ENCODE data around the gene CLDN9. TPM values are rescaled to one million over a fixed set of nuclear protein-coding genes. Genes with fewer than 3 reads are reported as not detected.

CLDN9 gene
- total RNA-seq, 1 donor from 2014 or later: not detected

DNA sequence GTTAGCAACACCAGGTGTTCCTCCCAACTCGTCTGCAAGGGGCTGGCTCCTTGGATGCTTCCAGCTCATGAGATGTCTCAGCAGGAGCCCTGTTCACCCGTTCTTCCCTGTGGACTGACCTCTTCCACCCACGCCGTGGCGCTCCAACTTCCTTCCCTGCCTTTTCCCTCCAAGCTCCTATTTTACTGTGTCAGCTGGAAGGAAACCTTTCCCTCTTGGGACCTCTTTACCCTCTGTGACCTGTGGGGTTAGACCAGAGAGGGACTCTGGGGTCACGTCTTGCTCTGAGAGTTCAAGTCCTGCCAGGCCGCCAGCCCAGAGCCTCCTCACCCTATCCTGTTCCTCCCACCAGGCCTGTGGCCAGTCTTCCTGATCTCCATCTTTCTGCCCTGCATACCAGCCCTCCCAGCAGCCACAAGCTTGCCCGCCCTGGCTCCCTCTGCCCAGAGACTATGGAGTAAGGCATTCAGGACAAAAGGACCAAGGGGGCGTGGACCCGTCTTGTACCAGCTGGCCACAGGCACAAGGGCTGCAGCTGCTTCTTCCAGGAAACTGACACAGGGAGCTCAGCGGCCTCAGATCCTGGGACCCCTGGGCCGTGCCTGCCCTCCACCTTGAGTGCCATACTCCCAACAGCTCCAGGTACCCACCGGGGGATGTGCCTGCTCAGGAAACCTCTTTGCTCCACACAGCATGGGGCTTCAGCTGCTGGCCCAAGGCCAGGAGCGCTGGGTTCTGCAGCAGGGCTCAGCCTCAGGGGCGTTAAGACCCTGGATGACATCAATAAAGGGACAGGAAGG lies 40.5 kb upstream of the CLDN9 start:
- DNase-seq (ENCODE audit: extremely low spot score in 2 of 2): no peak
- H3K27ac ChIP-seq: no peak overlapping the region
- H3K27me3 ChIP-seq: peaks cover 8% of the 10 kb centered on the region
- peaks cover 25% of the 10 kb centered on the region for H3K4me1 ChIP-seq
- H3K36me3 ChIP-seq: no peaks in the 10 kb centered on the region
- intact Hi-C loops (cut with DNase I): no loop called here
- no peak overlapping the region for H3K4me3 ChIP-seq
- no peaks in the 10 kb centered on the region for H3K9me3 ChIP-seq
- no peak for TF ChIP-seq CTCF (IDR thresholded peaks at IDR 0.05)
- no peak for TF ChIP-seq POLR2AphosphoS5 (IDR thresholded peaks at IDR 0.05; ENCODE audit: insufficient read depth in 1 of 2, low read depth in 1 of 2)
- TF ChIP-seq POLR2A (IDR thresholded peaks at IDR 0.05): no peak

- H3K4me1 ChIP-seq: peaks cover 19% of the 10 kb centered on the region
- no peak overlapping the region for H3K4me3 ChIP-seq
- no peak overlapping the region for H3K27ac ChIP-seq
- intact Hi-C loops (cut with DNase I): no loop called here
- H3K9me3 ChIP-seq: no peaks in the 10 kb centered on the region
- no peak for DNase-seq (ENCODE audit: extremely low spot score in 2 of 2)
- TF ChIP-seq POLR2AphosphoS5 (IDR thresholded peaks at IDR 0.05; ENCODE audit: insufficient read depth in 1 of 2, low read depth in 1 of 2): no peak
- no peak for TF ChIP-seq CTCF (IDR thresholded peaks at IDR 0.05)
- no peak for TF ChIP-seq POLR2A (IDR thresholded peaks at IDR 0.05)
- no peaks in the 10 kb centered on the region for H3K36me3 ChIP-seq
- no peaks in the 10 kb centered on the region for H3K27me3 ChIP-seq
Observed at GRCh38 chr16:2973093-2973492, 39.6 kb upstream of the CLDN9 start.

- H3K27ac ChIP-seq: no peak overlapping the region
- peaks cover 12% of the 10 kb centered on the region for H3K4me1 ChIP-seq
- TF ChIP-seq POLR2A (IDR thresholded peaks at IDR 0.05) (no peak), POLR2AphosphoS5 (IDR thresholded peaks at IDR 0.05; ENCODE audit: insufficient read depth in 1 of 2, low read depth in 1 of 2) (no peak), CTCF (IDR thresholded peaks at IDR 0.05) (no peak)
- H3K4me3 ChIP-seq: no peak overlapping the region
- DNase-seq (ENCODE audit: extremely low spot score in 2 of 2): no peak
- H3K27me3 ChIP-seq: no peaks in the 10 kb centered on the region
- intact Hi-C loops (cut with DNase I): no loop called here
- H3K9me3 ChIP-seq: no peaks in the 10 kb centered on the region
- H3K36me3 ChIP-seq: no peaks in the 10 kb centered on the region
Observed at GRCh38 chr16:2973605-2974318, 39.0 kb upstream of the CLDN9 start.

DNA sequence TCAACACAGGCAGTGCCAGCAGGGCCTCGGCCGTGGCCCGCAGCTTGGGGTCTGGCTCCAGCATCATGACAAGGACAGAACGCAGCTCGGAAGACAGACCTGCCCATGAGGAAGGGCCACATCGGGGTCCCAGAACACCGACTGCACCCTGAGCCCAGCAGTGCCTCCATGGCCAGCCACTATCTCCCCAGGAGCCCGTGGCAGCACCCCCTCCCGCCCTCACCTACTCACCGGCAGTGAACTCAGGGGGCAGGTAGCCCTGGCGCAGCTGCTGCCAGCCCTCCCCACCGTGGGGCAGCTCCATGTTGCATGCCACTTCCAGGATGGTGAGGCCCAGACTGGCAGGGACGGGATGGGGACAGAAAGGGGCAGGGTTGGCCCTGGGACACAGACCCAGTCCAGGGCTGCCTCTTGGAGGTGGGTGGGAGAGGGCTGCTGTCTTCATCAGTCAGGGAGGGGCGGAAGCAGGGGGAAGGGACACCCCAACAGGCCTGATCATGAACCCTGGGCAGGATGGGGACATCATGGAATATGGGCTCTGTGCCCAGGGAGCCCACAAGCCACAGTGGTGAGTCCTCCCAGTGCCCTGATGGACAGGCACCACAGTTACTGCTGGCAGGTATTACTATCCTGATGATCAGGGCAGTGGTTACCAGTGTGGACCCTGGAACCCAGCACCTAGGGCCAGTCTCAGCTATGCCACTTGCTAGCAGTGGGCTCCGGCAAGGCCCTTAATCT lies 38.2 kb upstream of the CLDN9 start:
- intact Hi-C loops (cut with DNase I): no loop called here
- Histone ChIP-seq H3K27me3 (no peaks in the 10 kb centered on the region), H3K36me3 (no peaks in the 10 kb centered on the region), H3K27ac (no peak overlapping the region), H3K4me3 (no peak overlapping the region), H3K4me1 (peaks cover 10% of the 10 kb centered on the region), H3K9me3 (no peaks in the 10 kb centered on the region)
- DNase-seq (ENCODE audit: extremely low spot score in 2 of 2): no peak
- no peak for TF ChIP-seq POLR2AphosphoS5 (IDR thresholded peaks at IDR 0.05; ENCODE audit: insufficient read depth in 1 of 2, low read depth in 1 of 2)
- no peak for TF ChIP-seq POLR2A (IDR thresholded peaks at IDR 0.05)
- no peak for TF ChIP-seq CTCF (IDR thresholded peaks at IDR 0.05)
